Prostate gland (tissue), 2 donors: Measurements from ENCODE around the gene HOXD9.

Experiments
- POLR2AphosphoS5 ChIP-seq: sonication (generic); formaldehyde crosslinking; IDR thresholded peaks from one replicate; pipeline ENCODE4 v1.6.1; 2017; ENCODE audit warnings: antibody characterized with exemption
- TF ChIP-seq, protein P1 (sequence below), 4 experiments: fragments of 200-600 bp in 2 of 4; fragments of 450-650 bp in 2 of 4; sonication (generic) in 2 of 4; IDR thresholded peaks; 1 replicate in 3 of 4; 2 replicates in 1 of 4; pipeline ENCODE4 v1.5.1; 2016 to 2019; ENCODE audit warnings: antibody characterized with exemption in 4 of 4, mild to moderate bottlenecking in 2 of 4, moderate library complexity in 2 of 4

DNA sequence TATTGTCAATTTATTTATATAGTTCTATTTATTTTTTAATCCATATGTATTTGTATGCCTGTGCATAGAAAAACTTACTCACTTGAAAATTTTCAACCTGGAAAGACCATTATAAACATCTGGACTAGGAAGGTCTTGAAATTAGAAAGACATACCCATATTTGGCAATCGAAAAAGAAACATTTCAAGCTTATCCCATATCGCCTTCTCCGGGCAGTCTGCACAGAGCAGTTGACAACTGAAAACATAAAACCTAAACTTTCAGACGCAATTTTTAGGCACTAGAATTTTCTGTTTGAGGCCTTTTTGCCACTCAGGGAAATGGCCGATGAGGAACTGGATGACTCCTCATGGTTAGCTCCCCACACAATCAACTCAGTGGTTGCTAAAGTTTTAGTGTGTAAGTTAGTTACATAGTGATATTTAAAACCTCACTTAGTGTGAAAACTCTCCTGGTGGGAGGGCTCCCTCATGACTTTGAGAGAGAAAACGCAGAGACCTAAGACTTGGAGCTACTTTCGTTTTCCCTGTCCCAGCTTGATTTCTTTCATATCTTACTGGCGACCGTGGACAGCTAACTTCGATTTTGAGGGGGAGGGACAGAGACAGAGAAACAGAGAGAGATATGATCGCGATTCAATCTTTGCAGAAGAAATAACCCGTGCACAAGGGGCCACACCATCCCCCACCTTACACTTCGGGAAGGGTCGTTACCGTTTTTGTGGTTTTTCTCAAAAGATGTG, 26.1 kb upstream of the HOXD9 start:
- TF ChIP-seq, protein P1, sequence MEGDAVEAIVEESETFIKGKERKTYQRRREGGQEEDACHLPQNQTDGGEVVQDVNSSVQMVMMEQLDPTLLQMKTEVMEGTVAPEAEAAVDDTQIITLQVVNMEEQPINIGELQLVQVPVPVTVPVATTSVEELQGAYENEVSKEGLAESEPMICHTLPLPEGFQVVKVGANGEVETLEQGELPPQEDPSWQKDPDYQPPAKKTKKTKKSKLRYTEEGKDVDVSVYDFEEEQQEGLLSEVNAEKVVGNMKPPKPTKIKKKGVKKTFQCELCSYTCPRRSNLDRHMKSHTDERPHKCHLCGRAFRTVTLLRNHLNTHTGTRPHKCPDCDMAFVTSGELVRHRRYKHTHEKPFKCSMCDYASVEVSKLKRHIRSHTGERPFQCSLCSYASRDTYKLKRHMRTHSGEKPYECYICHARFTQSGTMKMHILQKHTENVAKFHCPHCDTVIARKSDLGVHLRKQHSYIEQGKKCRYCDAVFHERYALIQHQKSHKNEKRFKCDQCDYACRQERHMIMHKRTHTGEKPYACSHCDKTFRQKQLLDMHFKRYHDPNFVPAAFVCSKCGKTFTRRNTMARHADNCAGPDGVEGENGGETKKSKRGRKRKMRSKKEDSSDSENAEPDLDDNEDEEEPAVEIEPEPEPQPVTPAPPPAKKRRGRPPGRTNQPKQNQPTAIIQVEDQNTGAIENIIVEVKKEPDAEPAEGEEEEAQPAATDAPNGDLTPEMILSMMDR (IDR thresholded peaks at IDR 0.05) = no peak
- TF ChIP-seq POLR2AphosphoS5 = peak; percentile 48
